Measurements from ENCODE around the gene FATE1. TPM values are rescaled to one million over a fixed set of nuclear protein-coding genes. Genes with fewer than 3 reads are reported as not detected.
A peak's percentile ranks its signal among the peaks of the same experiment; 100 is the strongest.

FATE1 gene, protein sequence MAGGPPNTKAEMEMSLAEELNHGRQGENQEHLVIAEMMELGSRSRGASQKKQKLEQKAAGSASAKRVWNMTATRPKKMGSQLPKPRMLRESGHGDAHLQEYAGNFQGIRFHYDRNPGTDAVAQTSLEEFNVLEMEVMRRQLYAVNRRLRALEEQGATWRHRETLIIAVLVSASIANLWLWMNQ
- total RNA-seq, result under 1 TPM in 1 of 4 donors, not detected in 3; 0.48 TPM
- polyA plus RNA-seq, result 0.23 TPM
- long read RNA-seq, donor 1, partial matches to known transcripts, result 0 of 1 reads
- long read RNA-seq, donor 1, other reads (novel, unspliced or antisense), result 0 of 1 reads
- long read RNA-seq, donor 2, result 0 reads
- long read RNA-seq, donor 3, result 0 reads
- long read RNA-seq, donor 4, result 0 reads

GRCh38 chrX:151715752-151716151 lies at the start of gene FATE1:
FATE1 (plus strand) TSS chrX:151716035; CDS start chrX:151716120, 85 bp downstream.
- DNase-seq, result no peak
- H3K27ac ChIP-seq (ENCODE audit: low read length), result no peak within 1 kb of the TSS
- WGBS, result 66% methylated on average over 3 of the region's 3 CpGs
- no peaks in the 10 kb centered on the region for H3K27me3 ChIP-seq (ENCODE audit: control insufficient read depth, insufficient read depth)
- no peak within 1 kb of the TSS for H3K4me3 ChIP-seq (ENCODE audit: low read length)
- no peaks in the 10 kb centered on the region for H3K4me1 ChIP-seq (ENCODE audit: control insufficient read depth, insufficient read depth, low read length)
- no peaks in the 10 kb centered on the region for H3K9me3 ChIP-seq (ENCODE audit: control insufficient read depth, low read length)
- intact Hi-C loops (cut with DNase I), result no loop called here
- peak in 1 of 2 donors; percentile 48 for ATAC-seq

GRCh38 chrX:151675121-151675746 lies 40.6 kb upstream of the FATE1 start:
- Histone ChIP-seq H3K9me3 (ENCODE audit: control insufficient read depth, low read length) (no peaks in the 10 kb centered on the region), H3K27ac (ENCODE audit: low read length) (no peak overlapping the region), H3K27me3 (ENCODE audit: control insufficient read depth, insufficient read depth) (no peaks in the 10 kb centered on the region), H3K4me1 (ENCODE audit: control insufficient read depth, insufficient read depth, low read length) (no peaks in the 10 kb centered on the region), H3K4me3 (ENCODE audit: low read length) (no peak overlapping the region)
- ATAC-seq, result no peak
- DNase-seq, result no peak
- 66% methylated on average over 6 of the region's 6 CpGs for WGBS
- intact Hi-C loops (cut with DNase I), result loop anchor here in 3 of 4 donors (5.0 to 10.0 kb wide), 2 partner anchors 520 to 523 kb away; no protein-coding TSS in a partner anchor

GRCh38 chrX:151676196-151676595 lies 39.6 kb upstream of the FATE1 start:
- DNase-seq (no peak), ATAC-seq (no peak)
- intact Hi-C loops (cut with DNase I), result loop anchor here in 3 of 4 donors (5.0 to 10.0 kb wide), 2 partner anchors 521 to 524 kb away; no protein-coding TSS in a partner anchor
- H3K27ac ChIP-seq (ENCODE audit: low read length), result no peak overlapping the region
- 67% methylated on average over 4 of the region's 4 CpGs for WGBS
- H3K4me1 ChIP-seq (ENCODE audit: control insufficient read depth, insufficient read depth, low read length), result no peaks in the 10 kb centered on the region
- no peaks in the 10 kb centered on the region for H3K9me3 ChIP-seq (ENCODE audit: control insufficient read depth, low read length)
- no peak overlapping the region for H3K4me3 ChIP-seq (ENCODE audit: low read length)
- no peaks in the 10 kb centered on the region for H3K27me3 ChIP-seq (ENCODE audit: control insufficient read depth, insufficient read depth)

DNA sequence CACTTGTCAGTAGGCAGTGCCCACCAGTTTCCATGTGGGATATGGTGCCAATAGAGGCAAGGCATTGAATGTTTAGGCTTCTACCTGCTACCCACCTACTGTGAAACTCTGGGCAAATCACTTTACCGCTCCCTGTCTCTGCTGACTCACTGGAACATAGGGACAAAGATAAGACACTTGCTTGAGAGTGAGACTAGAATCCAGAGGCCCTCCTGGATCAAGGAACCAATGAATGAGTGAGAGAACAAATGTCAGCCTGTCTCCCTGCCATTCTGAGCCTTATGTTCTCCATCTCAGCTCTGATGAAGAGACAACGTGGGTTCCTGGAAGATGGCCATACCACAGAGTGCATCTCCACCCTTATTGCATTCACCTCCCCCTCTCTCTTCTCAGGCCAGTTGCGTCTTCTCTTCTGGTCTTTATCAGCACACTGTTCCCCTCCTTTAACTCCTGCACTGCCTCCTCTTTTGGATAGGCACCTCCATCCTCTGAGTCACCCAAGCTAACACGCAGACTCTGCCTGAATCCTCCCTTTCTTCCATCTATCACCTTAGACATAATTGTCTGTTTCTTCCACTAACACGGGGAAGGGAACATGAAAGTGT lies 35.9 kb upstream of the FATE1 start:
- no peak for DNase-seq
- Histone ChIP-seq H3K27me3 (ENCODE audit: control insufficient read depth, insufficient read depth) (no peaks in the 10 kb centered on the region), H3K9me3 (ENCODE audit: control insufficient read depth, low read length) (no peaks in the 10 kb centered on the region), H3K27ac (ENCODE audit: low read length) (no peak overlapping the region), H3K4me3 (ENCODE audit: low read length) (no peak overlapping the region), H3K4me1 (ENCODE audit: control insufficient read depth, insufficient read depth, low read length) (no peaks in the 10 kb centered on the region)
- ATAC-seq, result no peak
- intact Hi-C loops (cut with DNase I), result loop anchor here (2.0 to 10.0 kb wide), 3 partner anchors 525 to 529 kb away; no protein-coding TSS in a partner anchor
- 69% methylated on average over 5 of the region's 5 CpGs for WGBS

- H3K4me1 ChIP-seq (ENCODE audit: control insufficient read depth, insufficient read depth, low read length), result no peaks in the 10 kb centered on the region
- ATAC-seq (peak in 1 of 2 donors; percentile 51), DNase-seq (peak in 2 of 3 donors; percentile 50 to 54)
- H3K4me3 ChIP-seq (ENCODE audit: low read length), result no peak overlapping the region
- intact Hi-C loops (cut with DNase I), result loop anchor here in 1 of 4 donors (2.0 kb wide), 1 partner anchor 530 kb away; no protein-coding TSS in a partner anchor
- no peaks in the 10 kb centered on the region for H3K9me3 ChIP-seq (ENCODE audit: control insufficient read depth, low read length)
- WGBS, result 50% methylated on average over 4 of the region's 4 CpGs
- H3K27me3 ChIP-seq (ENCODE audit: control insufficient read depth, insufficient read depth), result no peaks in the 10 kb centered on the region
- no peak overlapping the region for H3K27ac ChIP-seq (ENCODE audit: low read length)
Observed at GRCh38 chrX:151680805-151681204, 35.0 kb upstream of the FATE1 start.

DNA sequence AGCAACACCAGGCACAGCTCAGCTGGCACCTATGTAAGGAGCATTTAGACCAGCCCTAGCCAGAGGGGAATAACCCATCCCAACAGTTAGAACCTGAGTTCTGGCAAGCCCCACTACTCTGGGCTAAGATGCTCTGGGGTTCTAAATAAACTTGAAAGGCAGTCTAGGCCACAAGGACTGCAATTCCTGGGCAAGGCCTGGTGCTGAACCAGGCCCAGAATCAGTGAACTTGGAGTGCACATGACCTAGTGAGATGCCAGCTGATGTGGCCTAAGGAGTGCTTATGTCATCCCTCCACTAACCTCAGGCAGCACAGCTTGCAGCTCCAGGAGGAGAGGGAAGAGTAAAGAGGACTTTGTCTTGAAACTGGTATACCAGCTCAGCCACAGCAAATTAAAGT lies 28.2 kb upstream of the FATE1 start:
- H3K27ac ChIP-seq (ENCODE audit: low read length), result no peak overlapping the region
- DNase-seq, result no peak
- H3K27me3 ChIP-seq (ENCODE audit: control insufficient read depth, insufficient read depth), result no peaks in the 10 kb centered on the region
- H3K9me3 ChIP-seq (ENCODE audit: control insufficient read depth, low read length), result no peaks in the 10 kb centered on the region
- H3K4me3 ChIP-seq (ENCODE audit: low read length), result no peak overlapping the region
- no peaks in the 10 kb centered on the region for H3K4me1 ChIP-seq (ENCODE audit: control insufficient read depth, insufficient read depth, low read length)
- intact Hi-C loops (cut with DNase I), result no loop called here
- no peak for ATAC-seq

- intact Hi-C loops (cut with DNase I), result no loop called here
- ATAC-seq (no peak), DNase-seq (no peak)
- Histone ChIP-seq H3K27me3 (ENCODE audit: control insufficient read depth, insufficient read depth) (no peaks in the 10 kb centered on the region), H3K27ac (ENCODE audit: low read length) (no peak overlapping the region), H3K9me3 (ENCODE audit: control insufficient read depth, low read length) (no peaks in the 10 kb centered on the region), H3K4me1 (ENCODE audit: control insufficient read depth, insufficient read depth, low read length) (no peaks in the 10 kb centered on the region), H3K4me3 (ENCODE audit: low read length) (no peak overlapping the region)
Observed at GRCh38 chrX:151688695-151689094, 27.1 kb upstream of the FATE1 start.

DNA sequence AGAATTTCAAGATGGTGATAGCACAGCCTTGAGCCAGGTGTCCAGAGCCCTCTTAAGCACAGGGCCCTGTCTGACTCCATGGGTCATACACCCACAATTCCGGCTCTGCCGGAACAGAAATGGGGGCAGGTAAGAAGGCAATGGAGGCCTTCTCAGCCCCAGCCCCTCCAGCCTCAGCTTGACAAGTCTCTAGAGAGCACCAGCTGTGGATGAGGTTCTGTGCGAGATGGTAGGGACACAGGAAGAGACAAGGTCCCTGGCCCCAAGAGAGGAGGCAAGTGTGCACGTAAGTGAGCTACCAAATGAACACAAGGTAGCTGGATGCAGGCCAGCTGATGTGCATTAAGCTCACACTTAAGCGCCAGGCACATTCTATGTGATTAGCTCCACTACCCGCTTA lies 23.0 kb upstream of the FATE1 start:
- H3K27me3 ChIP-seq (ENCODE audit: control insufficient read depth, insufficient read depth), result no peaks in the 10 kb centered on the region
- no peaks in the 10 kb centered on the region for H3K4me1 ChIP-seq (ENCODE audit: control insufficient read depth, insufficient read depth, low read length)
- intact Hi-C loops (cut with DNase I), result no loop called here
- H3K4me3 ChIP-seq (ENCODE audit: low read length), result no peak overlapping the region
- DNase-seq, result no peak
- WGBS, result 93% methylated on average over 6 of the region's 6 CpGs
- H3K9me3 ChIP-seq (ENCODE audit: control insufficient read depth, low read length), result no peaks in the 10 kb centered on the region
- no peak overlapping the region for H3K27ac ChIP-seq (ENCODE audit: low read length)
- ATAC-seq, result no peak

- 74% methylated on average over 12 of the region's 12 CpGs for WGBS
- Histone ChIP-seq H3K4me1 (ENCODE audit: control insufficient read depth, insufficient read depth, low read length) (no peaks in the 10 kb centered on the region), H3K27me3 (ENCODE audit: control insufficient read depth, insufficient read depth) (no peaks in the 10 kb centered on the region), H3K9me3 (ENCODE audit: control insufficient read depth, low read length) (no peaks in the 10 kb centered on the region), H3K27ac (ENCODE audit: low read length) (no peak overlapping the region), H3K4me3 (ENCODE audit: low read length) (no peak overlapping the region)
- DNase-seq (no peak), ATAC-seq (no peak)
- intact Hi-C loops (cut with DNase I), result no loop called here
Observed at GRCh38 chrX:151694121-151694520, 21.7 kb upstream of the FATE1 start.

DNA sequence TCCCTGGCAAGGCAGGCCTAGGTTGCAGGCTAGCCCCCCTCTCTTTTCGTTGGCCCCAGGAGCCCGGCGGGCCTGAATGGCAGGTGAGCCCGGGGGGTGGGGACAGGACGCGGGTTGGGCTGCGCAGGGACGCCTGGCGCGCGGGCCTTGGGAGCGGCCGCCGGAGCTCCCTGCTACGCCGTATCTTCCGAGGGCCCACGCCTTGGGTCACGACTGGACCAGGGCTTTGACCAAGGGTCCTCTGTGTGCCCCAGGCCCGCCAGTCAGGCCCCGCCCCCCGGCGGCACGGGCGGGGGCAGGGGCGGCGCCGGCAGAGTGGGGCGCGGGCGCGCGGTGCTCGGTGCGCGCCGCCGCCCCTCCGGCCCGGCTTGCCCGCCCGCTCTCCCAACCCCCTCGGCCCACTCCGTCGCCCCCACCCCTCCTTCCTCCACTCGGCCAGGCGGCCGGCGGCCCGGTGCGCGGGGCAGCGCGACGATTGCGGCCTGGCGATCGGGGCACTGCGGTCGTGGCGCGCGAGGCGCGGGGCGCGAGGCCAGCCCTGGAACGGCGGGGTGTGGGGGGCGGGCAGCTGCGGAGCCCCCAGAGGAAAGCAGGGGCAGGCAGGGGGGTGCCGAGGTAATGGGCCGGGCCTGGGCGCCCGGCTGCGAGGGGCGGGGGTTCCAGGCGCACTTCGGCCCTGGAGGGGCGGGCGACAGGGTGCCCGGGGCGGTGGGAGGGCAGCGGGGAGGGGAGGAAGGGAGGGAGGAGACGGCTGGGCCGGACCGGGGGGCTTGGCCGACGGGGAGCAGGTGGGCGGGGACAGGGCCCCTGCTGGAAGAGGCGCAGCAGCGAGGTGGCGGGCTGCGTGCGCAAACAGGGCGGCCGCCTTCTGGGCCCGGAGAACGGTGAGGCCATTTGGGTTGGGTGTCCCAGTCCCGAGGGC lies 20.9 kb upstream of the FATE1 start, which contains the start of gene PRRG3:
Gene PRRG3 (plus strand): TSS at position 798 of the 922 bp plus-strand sequence. CDS start 3,357 bp downstream, outside the sequence.
- H3K27me3 ChIP-seq (ENCODE audit: control insufficient read depth, insufficient read depth), result no peaks in the 10 kb centered on the region
- no peak for ATAC-seq
- WGBS, result 2% methylated on average over 64 of the region's 100 CpGs
- no peaks in the 10 kb centered on the region for H3K9me3 ChIP-seq (ENCODE audit: control insufficient read depth, low read length)
- intact Hi-C loops (cut with DNase I), result no loop called here
- no peak within 1 kb of the TSS for H3K27ac ChIP-seq (ENCODE audit: low read length)
- H3K4me1 ChIP-seq (ENCODE audit: control insufficient read depth, insufficient read depth, low read length), result no peaks in the 10 kb centered on the region
- peak within 1 kb of the TSS; percentile 57 for H3K4me3 ChIP-seq (ENCODE audit: low read length)
- peak in 1 of 3 donors; percentile 44 for DNase-seq

Data from right cardiac atrium (tissue), 5 donors.